ENCODE data around the gene TRMT6.

- TF ChIP-seq CTCF (IDR thresholded peaks at IDR 0.05) (no peak), POLR2A (IDR thresholded peaks at IDR 0.05) (no peak)
Measured at GRCh38 chr20:5975778-5976177, 25.4 kb upstream of the TRMT6 start.
